Measurements from ENCODE around the gene PCDH9.

DNA sequence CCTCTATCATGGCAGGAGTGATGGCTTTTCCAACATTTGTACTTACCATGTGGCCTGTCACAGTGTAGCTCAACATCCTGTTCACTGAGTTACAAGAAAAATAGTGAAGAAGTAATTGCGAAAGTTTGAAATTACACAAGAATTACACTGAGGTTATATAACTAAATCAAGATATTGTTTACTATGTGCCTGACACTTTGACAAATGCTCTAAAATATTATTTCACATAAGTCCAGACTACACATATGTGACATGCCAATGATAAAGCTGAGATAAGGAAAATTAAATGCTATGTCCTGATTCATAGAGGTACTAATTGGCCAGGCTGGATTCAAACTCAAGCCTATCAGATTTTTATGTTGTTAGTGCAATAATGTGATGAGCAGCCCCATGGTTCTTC, 451.7 kb downstream of the PCDH9 start:
- TF ChIP-seq, protein P1, sequence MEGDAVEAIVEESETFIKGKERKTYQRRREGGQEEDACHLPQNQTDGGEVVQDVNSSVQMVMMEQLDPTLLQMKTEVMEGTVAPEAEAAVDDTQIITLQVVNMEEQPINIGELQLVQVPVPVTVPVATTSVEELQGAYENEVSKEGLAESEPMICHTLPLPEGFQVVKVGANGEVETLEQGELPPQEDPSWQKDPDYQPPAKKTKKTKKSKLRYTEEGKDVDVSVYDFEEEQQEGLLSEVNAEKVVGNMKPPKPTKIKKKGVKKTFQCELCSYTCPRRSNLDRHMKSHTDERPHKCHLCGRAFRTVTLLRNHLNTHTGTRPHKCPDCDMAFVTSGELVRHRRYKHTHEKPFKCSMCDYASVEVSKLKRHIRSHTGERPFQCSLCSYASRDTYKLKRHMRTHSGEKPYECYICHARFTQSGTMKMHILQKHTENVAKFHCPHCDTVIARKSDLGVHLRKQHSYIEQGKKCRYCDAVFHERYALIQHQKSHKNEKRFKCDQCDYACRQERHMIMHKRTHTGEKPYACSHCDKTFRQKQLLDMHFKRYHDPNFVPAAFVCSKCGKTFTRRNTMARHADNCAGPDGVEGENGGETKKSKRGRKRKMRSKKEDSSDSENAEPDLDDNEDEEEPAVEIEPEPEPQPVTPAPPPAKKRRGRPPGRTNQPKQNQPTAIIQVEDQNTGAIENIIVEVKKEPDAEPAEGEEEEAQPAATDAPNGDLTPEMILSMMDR (IDR thresholded peaks at IDR 0.05; ENCODE audit: insufficient read depth, low read depth, low read length), result no peak
- TF ChIP-seq EZH2 (IDR thresholded peaks at IDR 0.05; ENCODE audit: insufficient read depth, low read length), result no peak

Data from astrocyte (in vitro differentiated cells and primary cell).